ENCODE results near the gene TRIOBP. TPM values are rescaled to one million over a fixed set of nuclear protein-coding genes. Genes with fewer than 3 reads are reported as not detected.

The TRIOBP gene
- total and polyA plus RNA-seq, 2 of the 13 experiments (the other 11 are each of a cell fraction or from before 2014, with no cell fraction given) = 6.1 to 15.4 TPM

GRCh38 chr22:37746366-37747079 is 49.7 kb downstream of the TRIOBP start (continued):
- TF ChIP-seq CENPBD1 (CRISPR knock-in tag; IDR thresholded peaks at IDR 0.05; ENCODE audit: borderline replicate concordance, low read depth) (no peak), ZNF704 (CRISPR knock-in tag; IDR thresholded peaks at IDR 0.05; ENCODE audit: borderline replicate concordance) (no peak), HNF4A (CRISPR knock-in tag; IDR thresholded peaks at IDR 0.05) (no peak), NFYC (CRISPR knock-in tag; IDR thresholded peaks at IDR 0.05) (no peak), ZNF547 (CRISPR knock-in tag; IDR thresholded peaks at IDR 0.05) (no peak), ZNF30 (CRISPR knock-in tag; IDR thresholded peaks at IDR 0.05) (0 out of 2 replicates have a peak, but pooled peaks have one; percentile 61), ZNF577 (CRISPR knock-in tag; IDR thresholded peaks at IDR 0.05; ENCODE audit: borderline replicate concordance, low read depth) (no peak), PBX3 (CRISPR knock-in tag; IDR thresholded peaks at IDR 0.05; ENCODE audit: borderline replicate concordance) (no peak), ZFP62 (CRISPR knock-in tag; IDR thresholded peaks at IDR 0.05) (no peak), ZBTB39 (CRISPR knock-in tag; IDR thresholded peaks at IDR 0.05) (no peak), ZNF441 (CRISPR knock-in tag; IDR thresholded peaks at IDR 0.05; ENCODE audit: borderline replicate concordance) (no peak)
- TF ChIP-seq, protein P1, sequence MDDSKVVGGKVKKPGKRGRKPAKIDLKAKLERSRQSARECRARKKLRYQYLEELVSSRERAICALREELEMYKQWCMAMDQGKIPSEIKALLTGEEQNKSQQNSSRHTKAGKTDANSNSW (CRISPR knock-in tag; IDR thresholded peaks at IDR 0.05; ENCODE audit: borderline replicate concordance) = no peak
- TF ChIP-seq, protein P2, sequence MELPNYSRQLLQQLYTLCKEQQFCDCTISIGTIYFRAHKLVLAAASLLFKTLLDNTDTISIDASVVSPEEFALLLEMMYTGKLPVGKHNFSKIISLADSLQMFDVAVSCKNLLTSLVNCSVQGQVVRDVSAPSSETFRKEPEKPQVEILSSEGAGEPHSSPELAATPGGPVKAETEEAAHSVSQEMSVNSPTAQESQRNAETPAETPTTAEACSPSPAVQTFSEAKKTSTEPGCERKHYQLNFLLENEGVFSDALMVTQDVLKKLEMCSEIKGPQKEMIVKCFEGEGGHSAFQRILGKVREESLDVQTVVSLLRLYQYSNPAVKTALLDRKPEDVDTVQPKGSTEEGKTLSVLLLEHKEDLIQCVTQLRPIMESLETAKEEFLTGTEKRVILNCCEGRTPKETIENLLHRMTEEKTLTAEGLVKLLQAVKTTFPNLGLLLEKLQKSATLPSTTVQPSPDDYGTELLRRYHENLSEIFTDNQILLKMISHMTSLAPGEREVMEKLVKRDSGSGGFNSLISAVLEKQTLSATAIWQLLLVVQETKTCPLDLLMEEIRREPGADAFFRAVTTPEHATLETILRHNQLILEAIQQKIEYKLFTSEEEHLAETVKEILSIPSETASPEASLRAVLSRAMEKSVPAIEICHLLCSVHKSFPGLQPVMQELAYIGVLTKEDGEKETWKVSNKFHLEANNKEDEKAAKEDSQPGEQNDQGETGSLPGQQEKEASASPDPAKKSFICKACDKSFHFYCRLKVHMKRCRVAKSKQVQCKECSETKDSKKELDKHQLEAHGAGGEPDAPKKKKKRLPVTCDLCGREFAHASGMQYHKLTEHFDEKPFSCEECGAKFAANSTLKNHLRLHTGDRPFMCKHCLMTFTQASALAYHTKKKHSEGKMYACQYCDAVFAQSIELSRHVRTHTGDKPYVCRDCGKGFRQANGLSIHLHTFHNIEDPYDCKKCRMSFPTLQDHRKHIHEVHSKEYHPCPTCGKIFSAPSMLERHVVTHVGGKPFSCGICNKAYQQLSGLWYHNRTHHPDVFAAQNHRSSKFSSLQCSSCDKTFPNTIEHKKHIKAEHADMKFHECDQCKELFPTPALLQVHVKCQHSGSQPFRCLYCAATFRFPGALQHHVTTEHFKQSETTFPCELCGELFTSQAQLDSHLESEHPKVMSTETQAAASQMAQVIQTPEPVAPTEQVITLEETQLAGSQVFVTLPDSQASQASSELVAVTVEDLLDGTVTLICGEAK (IDR thresholded peaks at IDR 0.05) = no peak
- TF ChIP-seq, protein P2 (CRISPR knock-in tag; IDR thresholded peaks at IDR 0.05) = 0 out of 2 replicates have a peak, but pooled peaks have one; percentile 23
